Stimulated activated CD8-positive, alpha-beta memory T cell treated with anti-CD3 and anti-CD28 coated beads, Interleukin-15, amount 100 ng/mL, for 48 hours (primary cell): ENCODE data around the gene KRT32.
"Not testable (repeated sequence)": the region's sequence is repeated elsewhere in the genome, so short reads cannot be mapped to it uniquely, and the experiment has no call there.

Experiments used
- DNase-seq, 2 donors: peaks; one replicate each; pipeline ENCODE4 v3.0.0-alpha.2; 2020; ENCODE audit warnings: low read depth in 2 of 2

KRT32 gene

DNA sequence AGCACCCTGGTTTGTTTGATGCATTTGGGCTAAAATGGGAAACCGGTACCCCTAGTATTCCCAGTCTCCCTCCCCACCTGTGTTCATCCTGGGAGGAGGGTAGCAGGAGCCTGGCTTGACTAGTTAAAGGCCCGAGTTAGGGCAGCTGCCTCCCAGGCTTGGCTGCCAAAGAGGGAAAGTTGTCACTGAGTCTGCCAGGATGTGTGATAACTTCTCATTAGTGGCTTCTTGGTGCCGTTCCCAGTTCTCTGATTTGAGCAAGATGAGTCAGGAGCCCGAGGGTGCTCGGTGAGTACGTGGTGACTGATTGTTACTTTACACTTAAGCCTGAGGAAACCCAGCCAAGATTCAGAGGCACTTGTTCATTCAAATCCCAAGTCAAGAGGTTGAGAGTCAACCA is 2.5 kb downstream of the KRT32 start:
- no peak for DNase-seq

DNA sequence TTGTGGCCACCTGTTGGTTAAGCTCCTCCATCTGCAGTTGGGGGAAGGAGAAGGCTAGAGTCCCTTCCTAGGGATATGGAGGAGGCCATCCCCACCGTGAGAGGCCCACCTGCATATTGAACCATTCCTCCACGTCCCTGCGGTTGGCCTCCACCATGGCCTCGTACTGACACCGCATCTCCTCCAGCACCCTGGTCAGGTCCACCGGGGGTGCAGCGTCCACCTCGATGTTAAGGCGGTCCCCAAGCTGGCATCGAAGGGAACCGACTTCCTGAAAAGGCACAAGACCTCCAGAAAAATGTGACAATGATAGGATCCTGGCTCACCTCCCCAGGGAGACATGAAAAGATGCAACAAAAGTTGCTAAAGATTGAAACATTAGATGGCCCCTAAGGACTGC is 3.0 kb downstream of the KRT32 start:
- DNase-seq = no peak

DNA sequence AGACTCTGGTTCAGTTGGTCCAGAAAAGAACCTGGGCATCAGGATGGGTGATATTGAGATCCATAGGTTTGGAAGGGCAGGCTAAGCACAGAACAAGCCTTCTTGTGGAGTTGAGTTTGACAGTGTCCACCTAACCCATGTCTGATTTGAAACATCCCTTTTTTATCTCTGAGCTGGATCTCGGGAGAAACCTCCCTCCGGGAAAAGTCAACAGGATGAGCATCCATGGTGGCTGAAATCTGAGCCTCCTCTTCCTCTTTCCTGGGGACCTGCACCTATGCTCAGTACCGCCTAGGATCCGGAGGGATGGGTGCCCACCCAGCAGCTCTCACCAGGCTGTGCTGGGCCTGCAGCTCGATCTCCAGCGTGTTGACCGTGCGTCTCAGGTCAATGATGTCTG is 3.4 kb downstream of the KRT32 start:
- no peak for DNase-seq

DNA sequence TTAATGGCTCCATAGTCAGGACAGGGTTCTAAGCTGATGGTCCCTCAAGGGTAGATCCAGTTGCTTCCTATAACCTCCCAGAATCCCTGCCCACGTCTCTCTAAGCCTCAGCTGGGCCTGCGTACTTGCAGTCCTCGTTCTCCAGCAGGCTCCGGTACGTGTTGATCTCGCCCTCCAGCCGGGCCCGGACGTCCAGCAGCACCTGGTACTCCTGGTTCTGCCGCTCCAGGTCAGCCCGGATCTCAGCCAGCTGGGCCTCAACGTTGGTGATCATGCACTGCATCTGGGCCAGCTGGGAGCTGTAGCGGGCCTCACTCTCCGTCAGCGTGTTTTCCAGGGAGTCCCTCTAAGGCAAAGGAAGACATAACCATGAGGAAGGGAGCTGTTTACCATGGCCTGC is 4.5 kb downstream of the KRT32 start:
- DNase-seq = no peak

DNA sequence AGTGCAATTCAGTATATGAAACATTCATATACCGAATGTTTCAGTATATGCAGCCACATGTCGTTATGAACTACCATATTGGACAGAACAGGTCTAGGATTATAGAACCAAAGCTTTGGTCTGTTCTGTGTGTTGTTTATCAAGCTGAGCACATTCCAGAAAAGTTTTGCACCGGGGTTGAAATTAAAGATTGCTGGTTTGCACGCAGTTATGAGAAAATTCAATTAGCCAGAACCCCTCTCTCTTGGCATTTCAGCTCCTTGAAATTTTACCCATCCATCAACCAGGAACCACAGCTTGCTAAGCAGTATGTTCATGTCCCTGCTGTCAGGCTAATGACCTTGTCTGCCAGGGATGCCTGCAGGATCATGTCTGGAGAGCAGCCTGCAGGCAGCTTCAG is 9.5 kb downstream of the KRT32 start:
- DNase-seq = no peak

DNA sequence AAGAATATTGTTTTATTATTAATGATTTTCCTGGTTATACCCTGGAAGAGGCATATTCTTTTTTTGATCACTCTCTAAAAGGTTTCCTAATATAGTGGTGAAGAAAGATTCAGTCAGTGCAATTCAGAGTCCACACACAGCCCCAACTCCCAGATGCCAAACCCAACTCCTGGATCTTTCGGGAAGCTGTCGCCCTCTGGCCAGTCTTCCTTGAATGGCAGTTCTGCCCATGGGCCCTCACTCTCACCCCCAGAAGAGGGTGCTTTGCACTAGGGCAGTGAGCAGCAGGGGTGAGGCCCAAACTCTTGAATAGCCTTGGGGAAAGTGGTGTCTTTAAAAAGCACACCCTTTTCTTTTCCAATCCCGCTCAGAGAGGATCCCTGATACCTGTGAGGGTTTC is 11.0 kb downstream of the KRT32 start:
- DNase-seq = no peak

DNA sequence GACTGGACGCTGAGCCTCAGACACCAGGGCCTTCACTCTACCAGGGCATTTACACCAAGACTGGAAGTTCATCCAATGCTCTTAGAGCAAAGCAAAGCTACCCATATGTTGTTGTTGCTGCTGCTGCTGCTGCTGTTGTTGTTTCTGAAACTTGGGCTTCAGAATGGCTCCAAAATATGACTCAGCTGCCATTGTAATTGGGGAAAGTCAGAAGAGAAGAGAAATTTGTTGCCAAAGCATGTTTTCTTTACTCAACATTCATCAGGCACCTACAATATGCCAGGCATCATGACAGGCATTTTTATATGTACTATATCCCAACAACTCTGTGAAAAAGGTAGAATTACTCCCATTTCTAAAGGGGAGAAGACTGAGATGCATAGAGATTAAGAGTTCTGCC is 11.9 kb downstream of the KRT32 start:
- DNase-seq = no peak

DNA sequence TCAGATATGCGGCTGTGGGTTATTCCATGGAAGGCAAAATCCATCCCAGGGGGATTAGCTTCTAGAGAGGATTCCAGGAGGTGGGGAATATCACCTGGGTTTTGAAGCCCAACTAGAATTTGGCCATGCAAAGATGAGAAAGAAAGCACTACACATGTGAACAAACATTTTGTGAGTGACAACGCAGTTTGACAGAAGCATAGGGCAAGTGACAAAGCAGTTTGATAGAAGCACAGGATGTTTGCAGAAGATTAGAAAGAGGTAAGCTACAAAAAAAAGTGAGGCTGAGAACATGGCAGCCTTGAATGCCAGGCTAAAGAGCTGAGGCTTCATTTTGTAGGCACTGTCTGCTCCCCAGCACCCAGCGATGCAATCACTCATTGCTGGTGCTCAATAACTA is 14.1 kb downstream of the KRT32 start:
- no peak for DNase-seq

DNA sequence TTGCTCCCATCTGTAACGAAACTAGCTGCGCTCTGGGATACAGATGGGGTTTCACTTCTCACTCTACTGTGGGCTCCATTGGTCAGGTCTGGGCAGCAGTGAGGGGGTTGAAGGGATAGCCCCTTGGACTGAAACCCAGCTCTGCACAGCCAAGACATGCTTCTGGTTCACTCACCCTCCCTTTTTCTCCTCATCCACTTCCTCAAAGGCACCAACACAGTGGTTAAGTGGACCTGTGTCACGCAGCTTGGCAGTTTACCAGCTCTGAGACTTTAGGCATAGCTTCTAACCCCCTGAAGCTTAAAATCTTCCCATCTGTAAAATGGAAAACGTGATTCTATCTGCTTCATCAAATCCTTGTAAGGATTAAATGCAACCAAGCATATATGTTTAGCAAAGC is 14.9 kb downstream of the KRT32 start:
- DNase-seq = no peak

DNA sequence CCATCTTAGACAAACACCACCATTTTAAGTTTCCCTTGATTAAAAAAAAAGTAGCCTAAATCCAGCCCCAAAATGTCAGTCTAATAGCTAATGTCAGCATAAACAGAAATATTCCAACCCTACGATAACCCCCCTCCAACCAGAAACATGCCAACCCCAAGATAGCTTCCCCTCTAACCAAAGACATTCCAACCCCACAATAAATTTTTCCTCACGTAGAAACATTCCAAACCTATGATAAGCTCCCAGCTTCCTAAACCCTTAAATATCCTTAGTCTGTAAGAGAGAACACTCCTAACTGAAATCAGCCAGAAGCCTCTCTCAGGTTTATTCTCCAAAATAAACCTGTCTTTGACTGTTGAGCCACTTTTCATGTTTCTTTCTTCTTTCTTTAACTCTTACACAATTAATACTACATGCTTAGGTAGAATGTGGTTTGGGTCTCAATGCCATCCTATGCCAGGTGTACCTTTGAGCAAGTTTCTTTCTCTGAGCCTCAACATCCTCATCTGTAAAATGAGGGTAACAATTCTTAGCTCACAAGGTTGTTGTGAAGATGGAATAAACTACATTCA is 15.9 kb downstream of the KRT32 start:
- DNase-seq = no peak

DNA sequence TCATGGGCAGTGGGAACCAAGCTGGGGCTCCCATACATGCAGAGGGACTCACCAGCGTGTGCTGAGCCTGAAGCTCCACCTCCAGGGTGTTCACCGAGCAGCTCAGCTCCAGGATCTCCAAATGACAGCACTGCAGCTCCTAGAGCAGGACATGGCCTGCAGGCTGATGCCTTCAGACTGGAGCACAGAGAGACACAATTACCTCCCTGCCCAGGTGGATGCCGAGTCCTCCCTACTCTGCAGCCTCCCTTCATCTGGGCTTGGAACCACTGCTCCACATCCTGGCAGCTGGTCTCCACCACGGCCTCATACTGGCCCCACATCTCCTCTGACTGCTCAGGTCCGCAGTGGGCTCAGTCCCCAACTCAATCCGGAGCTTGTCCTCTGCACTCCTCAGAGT is 18.2 kb downstream of the KRT32 start:
- DNase-seq = no peak

DNA sequence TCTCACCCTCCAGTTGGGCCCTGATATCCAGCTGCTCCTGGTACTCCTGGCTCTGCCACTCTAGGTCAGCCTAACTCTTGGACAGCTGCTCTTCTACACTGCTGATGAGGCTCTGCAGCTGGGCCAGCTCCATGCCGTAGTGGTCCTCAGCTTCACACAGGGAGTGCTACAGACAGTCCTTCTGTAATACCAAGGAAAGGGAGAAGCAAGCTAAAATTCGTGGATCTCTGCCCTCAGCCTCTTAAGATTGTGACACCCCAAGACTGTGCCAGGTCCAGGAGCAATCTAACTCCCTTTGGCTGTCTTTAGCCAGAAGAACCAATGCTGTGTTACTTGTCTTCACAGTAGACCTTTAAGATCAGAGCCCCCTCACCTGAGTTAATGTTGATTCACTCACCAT is 18.7 kb downstream of the KRT32 start:
- no peak for DNase-seq

DNA sequence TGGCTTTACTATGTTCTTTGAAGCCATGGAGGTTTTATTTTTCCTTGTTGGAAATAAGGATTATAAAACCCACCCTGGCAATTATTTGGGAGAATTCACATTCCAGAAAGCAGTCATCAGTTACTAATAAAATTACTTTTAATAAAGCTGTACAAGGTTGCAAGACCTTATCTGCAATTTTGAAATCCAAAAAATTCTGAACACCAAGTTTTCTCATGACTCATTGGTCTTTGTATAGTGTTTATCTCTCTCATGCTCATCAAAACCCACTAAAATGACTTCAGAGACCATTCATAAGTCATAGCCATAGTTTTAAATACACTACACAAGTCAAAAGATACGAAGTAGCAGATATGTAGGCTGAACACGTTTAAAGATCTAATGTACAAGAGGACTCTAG is 20.4 kb downstream of the KRT32 start:
- no peak for DNase-seq

DNA sequence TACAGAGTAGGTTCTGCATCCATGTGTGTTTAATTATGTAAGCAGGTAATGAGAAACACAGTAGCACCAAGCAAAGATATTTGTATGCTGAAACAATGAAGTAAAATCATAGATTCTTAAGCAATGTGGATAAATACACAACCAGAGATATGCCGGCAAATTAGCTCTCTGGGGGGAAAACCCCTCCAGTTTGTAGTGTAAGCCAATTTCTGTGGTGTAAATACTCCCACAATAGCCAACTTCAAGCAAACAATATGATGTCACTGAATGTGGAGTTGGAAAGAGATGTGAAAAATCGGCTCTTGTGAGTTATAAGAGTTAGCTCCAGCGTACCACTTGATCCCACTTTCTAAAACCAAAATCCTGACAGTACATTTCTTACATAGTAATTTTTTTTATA is 22.5 kb downstream of the KRT32 start:
- DNase-seq = no peak

DNA sequence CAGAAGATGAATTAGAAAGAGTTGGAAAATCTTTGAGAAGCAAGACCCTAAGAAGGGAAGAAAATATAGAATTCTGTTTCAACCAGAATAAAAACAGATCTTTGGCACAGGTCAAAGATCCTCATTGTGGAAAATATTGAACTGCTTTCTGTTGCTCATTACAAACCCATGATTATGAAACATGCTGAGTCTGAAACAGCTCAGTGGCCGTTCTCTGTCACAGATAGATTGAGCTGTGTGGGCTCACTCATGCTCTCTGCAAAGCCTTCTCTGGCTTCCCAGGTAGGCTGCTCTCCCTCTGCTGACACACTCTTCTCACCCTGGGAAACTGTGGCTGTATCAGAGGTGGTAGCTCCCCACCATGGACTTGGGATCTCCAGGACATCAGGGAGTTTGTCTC is 23.0 kb downstream of the KRT32 start:
- no peak for DNase-seq

DNA sequence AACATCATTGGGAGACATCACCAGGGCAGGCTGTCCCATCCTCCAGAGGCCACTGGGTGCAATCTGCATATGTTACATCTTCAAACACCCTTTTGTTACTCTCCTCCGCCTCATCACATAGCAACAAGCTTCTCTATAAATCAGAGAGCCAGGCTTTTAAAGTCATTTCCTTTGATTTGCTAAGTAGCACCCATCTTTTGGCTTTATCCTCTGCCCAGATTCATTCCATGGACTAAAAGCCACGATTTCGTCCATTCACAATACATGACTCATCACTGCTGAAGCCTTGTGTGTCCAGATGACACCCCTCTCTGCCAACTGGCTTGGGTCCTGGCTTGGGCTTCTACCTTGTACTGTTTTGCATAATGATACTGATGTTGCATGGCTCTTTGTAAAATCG is 24.4 kb downstream of the KRT32 start:
- no peak for DNase-seq

DNA sequence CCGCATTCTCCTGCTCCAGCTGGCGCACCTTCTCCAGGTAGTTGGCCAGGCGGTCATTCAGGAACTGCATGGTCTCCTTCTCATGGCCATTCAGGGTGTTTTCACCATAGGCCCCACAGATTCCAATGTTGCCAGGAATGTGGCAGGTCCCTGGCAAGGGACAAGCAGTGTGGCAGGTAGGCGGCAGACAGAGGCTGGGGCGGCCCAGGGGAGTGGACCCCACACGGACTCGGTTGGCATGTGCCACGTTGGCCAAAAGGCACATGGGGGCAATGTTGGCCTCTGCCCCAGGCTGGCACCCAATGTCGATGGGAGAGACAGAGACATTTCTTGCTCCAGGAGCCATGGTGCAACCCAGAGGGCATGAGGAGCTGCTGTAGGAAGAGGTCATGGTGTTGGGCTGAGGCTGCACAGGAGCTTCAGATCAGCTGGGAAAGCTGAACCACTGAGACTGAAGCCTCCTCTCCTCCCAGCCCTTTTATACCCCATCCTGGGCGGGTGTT is 26.6 kb downstream of the KRT32 start, which contains the start of gene KRT38:
KRT38 (minus strand) TSS at position 453 of the 503 bp plus-strand sequence; CDS start at position 391, 62 bp downstream.
- no peak for DNase-seq

DNA sequence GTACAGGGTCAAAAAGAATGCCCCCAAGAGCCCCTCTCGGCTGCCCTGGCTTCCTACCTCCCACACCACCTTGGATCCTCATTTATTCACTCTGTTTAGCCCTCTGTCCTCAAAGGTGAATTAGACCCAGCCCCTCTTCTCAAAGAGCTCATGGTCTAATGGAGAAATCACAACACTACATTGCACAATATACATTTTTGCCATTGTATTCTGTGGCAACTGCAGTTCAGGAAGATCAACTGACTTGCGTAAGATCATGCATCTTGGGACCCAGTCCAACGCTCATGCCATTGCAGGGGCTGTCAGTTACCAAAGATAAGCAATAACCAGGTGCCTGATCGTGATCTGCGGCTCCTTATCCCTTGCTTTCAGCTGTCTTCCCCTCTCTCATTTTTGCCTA is 27.8 kb downstream of the KRT32 start:
- DNase-seq = no peak

DNA sequence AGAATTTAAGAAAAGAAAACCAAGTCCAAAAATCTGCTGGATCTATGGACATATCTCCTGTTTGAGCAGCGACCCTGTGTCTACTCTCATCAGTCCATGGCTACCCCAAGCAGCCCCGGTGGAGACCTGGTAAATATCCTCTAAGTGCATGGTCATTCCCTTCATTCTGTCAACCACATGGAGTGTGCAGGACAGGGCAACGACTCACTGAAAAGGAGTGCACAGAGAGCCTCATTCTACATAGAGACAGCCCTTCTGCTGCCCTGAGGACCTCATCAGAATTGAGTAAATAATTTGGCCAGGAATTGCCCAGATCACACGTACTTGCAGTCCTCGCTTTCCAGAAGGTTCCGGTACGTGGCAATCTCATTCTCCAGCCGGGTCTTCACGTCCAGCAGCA is 29.4 kb downstream of the KRT32 start:
- DNase-seq = no peak

DNA sequence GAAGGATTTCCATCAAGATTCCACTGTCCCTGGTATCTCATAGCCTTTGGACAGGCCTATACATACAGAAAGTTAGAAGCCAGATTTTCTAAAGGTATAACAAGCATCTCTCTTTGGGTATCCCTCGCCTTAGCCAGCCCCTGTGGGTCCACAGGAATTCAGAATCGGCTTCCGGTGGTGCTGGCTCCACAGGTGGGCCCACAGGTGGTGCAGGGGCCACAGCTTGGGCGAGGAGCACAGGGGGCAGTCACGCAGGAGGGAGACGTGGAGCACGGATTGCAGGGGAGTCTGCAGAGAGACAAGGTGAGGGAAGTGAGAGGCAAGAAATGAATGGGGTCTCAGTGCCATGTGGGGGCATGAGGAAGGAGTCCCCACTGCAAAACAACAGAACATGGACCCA is 29.9 kb downstream of the KRT32 start:
- no peak for DNase-seq

DNA sequence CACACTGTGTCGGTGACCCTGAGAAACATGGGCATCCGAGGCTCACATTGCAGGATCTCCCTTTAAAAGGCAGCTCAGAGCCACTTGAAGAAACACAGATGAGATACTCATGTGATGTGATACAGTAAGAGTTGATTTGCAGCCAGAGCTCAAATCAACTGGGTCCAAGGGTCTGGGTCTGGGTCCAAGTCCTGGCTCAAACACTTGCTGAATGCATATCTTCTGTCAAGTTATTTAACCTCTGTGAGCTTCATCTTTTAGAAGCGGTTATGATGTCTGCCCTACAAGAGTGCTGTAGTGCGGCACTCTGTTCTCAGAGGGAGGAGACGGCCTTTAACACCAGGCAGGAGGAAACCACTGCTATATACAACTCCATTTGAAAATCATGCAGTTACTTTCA is 32.8 kb downstream of the KRT32 start:
- DNase-seq = no peak

DNA sequence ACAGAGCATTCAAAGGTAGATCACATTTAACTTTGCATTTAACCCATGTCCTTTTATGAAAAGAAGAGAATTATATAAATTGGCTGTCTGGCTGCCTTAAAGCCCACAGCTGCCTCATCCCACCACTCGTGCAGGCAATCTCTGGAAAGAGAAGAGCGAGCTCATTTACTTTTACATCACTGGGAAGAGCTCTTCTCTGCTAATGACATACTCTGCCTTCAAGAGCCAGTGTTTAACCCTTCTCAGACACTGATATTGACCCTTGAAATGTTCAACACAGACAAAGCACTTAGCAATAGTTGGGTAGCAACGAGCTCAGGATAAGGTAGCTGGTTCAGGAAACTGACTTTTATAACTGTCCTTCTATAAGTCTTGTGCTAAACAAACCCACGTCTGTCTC is 33.2 kb downstream of the KRT32 start:
- DNase-seq = no peak

DNA sequence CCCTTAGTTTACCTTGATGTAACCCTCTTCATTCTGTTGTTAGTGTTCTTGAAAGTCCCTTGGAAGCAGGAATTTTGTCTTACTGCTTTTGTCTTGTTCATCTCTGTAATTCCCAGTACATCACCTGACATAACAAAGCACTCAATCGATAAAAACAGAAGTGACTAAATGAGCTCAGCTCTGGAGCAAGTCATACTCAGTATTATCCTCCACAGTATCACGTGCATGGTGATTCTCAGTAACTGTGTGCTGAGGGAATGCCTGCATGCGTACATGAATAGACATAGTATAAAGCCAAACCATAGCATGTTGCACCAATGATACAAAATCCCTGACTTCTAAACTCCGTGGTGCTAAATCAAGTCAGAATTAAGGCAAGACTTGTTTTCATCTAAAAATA is 33.6 kb downstream of the KRT32 start:
- DNase-seq = no peak

DNA sequence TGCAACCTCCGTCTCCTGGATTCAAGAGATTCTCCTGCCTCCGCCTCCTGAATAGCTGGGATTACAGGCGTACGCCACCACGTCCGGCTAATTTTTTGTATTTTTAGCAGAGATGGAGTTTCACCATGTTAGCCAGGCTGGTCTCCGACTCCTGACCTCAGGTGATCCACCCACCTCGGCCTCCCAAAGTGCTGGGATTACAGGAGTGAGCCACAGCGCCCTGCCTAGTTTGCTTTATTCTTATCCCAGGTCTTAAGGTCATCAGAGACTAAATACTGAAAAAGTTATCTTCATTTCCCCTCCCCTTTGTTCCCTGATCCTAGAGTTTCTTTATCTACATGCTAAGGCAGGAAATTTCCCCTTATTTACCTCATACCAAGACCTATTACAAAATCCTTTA is 36.8 kb downstream of the KRT32 start:
- not testable (repeated sequence) for DNase-seq
